Uterus (tissue), 2 donors: ENCODE results near the gene TTC8.

Experiments used
- POLR2A ChIP-seq, 2 donors: fragments of 450-650 bp; IDR thresholded peaks; one replicate each; pipeline ENCODE4 v1.6.1; 2016; ENCODE audit warnings: antibody characterized with exemption in 2 of 2, mild to moderate bottlenecking in 1 of 2, moderate library complexity in 1 of 2
- TF ChIP-seq, protein P1 (sequence below), 4 experiments: fragments of 200-600 bp in 2 of 4; fragments of 450-650 bp in 2 of 4; sonication (generic) in 2 of 4; IDR thresholded peaks; one replicate each; pipeline ENCODE4 v1.5.1; 2016 to 2019; ENCODE audit warnings: antibody characterized with exemption in 4 of 4, mild to moderate bottlenecking in 2 of 4, moderate library complexity in 1 of 4

DNA sequence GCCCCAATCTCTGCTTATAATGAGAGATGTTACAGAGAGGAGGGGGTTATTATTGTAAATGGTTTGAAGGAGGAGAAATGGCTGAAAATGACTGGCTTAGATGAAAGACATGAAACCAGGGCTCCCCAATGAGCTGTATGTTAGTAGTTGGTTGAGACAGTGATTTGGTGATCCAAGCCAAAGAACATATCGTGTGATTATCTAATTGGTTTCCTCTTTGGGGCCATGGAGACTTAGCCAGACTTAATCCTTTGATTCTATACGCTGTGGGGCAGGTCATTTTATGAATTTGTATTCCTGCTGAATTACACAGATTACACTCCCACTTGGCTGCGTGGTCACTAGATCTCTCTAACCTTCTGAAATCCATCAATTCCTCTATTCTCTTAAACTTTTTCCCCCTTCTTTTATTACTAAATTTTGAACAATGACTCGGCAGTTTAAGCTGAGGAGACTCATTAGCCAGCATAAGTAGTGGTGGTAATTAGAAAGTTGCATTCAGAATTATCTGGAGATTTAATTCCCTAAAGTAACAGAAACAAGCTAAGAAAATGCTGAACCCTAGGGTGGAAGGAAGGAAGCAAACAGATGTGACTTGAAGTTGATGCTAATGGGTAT, 5.3 kb downstream of the TTC8 start:
- TF ChIP-seq, protein P1, sequence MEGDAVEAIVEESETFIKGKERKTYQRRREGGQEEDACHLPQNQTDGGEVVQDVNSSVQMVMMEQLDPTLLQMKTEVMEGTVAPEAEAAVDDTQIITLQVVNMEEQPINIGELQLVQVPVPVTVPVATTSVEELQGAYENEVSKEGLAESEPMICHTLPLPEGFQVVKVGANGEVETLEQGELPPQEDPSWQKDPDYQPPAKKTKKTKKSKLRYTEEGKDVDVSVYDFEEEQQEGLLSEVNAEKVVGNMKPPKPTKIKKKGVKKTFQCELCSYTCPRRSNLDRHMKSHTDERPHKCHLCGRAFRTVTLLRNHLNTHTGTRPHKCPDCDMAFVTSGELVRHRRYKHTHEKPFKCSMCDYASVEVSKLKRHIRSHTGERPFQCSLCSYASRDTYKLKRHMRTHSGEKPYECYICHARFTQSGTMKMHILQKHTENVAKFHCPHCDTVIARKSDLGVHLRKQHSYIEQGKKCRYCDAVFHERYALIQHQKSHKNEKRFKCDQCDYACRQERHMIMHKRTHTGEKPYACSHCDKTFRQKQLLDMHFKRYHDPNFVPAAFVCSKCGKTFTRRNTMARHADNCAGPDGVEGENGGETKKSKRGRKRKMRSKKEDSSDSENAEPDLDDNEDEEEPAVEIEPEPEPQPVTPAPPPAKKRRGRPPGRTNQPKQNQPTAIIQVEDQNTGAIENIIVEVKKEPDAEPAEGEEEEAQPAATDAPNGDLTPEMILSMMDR (IDR thresholded peaks at IDR 0.05) = no peak
- TF ChIP-seq POLR2A (IDR thresholded peaks at IDR 0.05) = no peak
